Neural progenitor cell (in vitro differentiated cells): Measurements from ENCODE around the gene ALOX15. TPM values are rescaled to one million over a fixed set of nuclear protein-coding genes. Genes with fewer than 3 reads are reported as not detected.

Experiments used
- DNase-seq: peaks from one replicate; pipeline ENCODE4 v3.0.0-alpha.2; 2016; ENCODE audit warnings: low spot score
- H2AFZ ChIP-seq: fragments of 200-600 bp; sonication (generic); replicated peaks from 2 replicates; pipeline ENCODE4 v1.6.1; 2016; ENCODE audit warnings: antibody characterized with exemption
- H3F3A ChIP-seq: fragments of 200-600 bp; sonication (generic); 2 replicates; pipeline ENCODE4 v1.6.1; 2016; ENCODE audit warnings: antibody characterized with exemption, low read depth
- H3K27ac ChIP-seq: fragments of 200-600 bp; sonication (generic); 2 replicates; pipeline ENCODE4 v1.5.1; 2016; ENCODE audit warnings: mild to moderate bottlenecking
- H3K27me3 ChIP-seq: fragments of 200-600 bp; sonication (generic); 2 replicates; pipeline ENCODE4 v1.6.1; 2016; ENCODE audit warnings: mild to moderate bottlenecking, moderate library complexity
- H3K36me3 ChIP-seq: fragments of 200-600 bp; sonication (generic); 2 replicates; pipeline ENCODE4 v1.5.1; 2016
- H3K4me1 ChIP-seq: fragments of 200-600 bp; sonication (generic); 2 replicates; pipeline ENCODE4 v1.6.1; 2016; ENCODE audit warnings: mixed run types
- H3K4me2 ChIP-seq: fragments of 200-600 bp; sonication (generic); 2 replicates; pipeline ENCODE4 v1.6.1; 2016
- H3K4me3 ChIP-seq: fragments of 200-600 bp; sonication (generic); 2 replicates; pipeline ENCODE4 v1.5.1; 2016
- H3K79me2 ChIP-seq: fragments of 200-600 bp; sonication (generic); 2 replicates; pipeline ENCODE4 v1.6.1; 2016; ENCODE audit warnings: low read depth
- H3K9ac ChIP-seq: fragments of 200-600 bp; sonication (generic); 2 replicates; pipeline ENCODE4 v1.6.1; 2016
- H3K9me3 ChIP-seq: fragments of 200-600 bp; sonication (generic); 2 replicates; pipeline ENCODE4 v1.5.1; 2016; ENCODE audit warnings: low read depth
- H4K20me1 ChIP-seq: fragments of 200-600 bp; sonication (generic); 2 replicates; pipeline ENCODE4 v1.6.1; 2016; ENCODE audit warnings: low read depth
- H3K27ac Mint-ChIP-seq: 3 replicates; pipeline ENCODE4 v1.8.0; 2021; ENCODE audit warnings: mixed read lengths
- H3K27me3 Mint-ChIP-seq: 2 replicates; pipeline ENCODE4 v1.8.0; 2022; ENCODE audit warnings: low read depth, mild to moderate bottlenecking, inconsistent platforms, moderate library complexity, mixed read lengths; ENCODE audit not compliant: insufficient read depth
- H3K36me3 Mint-ChIP-seq: 3 replicates; pipeline ENCODE4 v1.8.0; 2021; ENCODE audit warnings: mixed read lengths
- H3K4me1 Mint-ChIP-seq: 3 replicates; pipeline ENCODE4 v1.8.0; 2021; ENCODE audit warnings: mixed read lengths
- H3K4me3 Mint-ChIP-seq: 3 replicates; pipeline ENCODE4 v1.8.0; 2021; ENCODE audit warnings: mild to moderate bottlenecking, moderate library complexity, mixed read lengths
- H3K9me3 Mint-ChIP-seq: 3 replicates; pipeline ENCODE4 v1.8.0; 2020; ENCODE audit warnings: mixed read lengths
- CTCF ChIP-seq: fragments of 200-600 bp; sonication (generic); IDR thresholded peaks from 2 replicates; pipeline ENCODE4 v1.5.1; 2017; ENCODE audit warnings: antibody characterized with exemption, mild to moderate bottlenecking
- EZH2 ChIP-seq: fragments of 200-600 bp; sonication (generic); IDR thresholded peaks from 2 replicates; pipeline ENCODE4 v1.6.1; 2017; ENCODE audit warnings: antibody characterized with exemption, mild to moderate bottlenecking, moderate library complexity
- EZH2phosphoT487 ChIP-seq: fragments of 200-600 bp; sonication (generic); IDR thresholded peaks from 2 replicates; pipeline ENCODE4 v1.6.1; 2017; ENCODE audit warnings: antibody characterized with exemption
- total RNA-seq: library from RNA; depleted of rRNA; stranded (reverse); fragments of >200 nt; gene quantifications from 2 replicates; pipeline ENCODE4 v1.2.3, GENCODE V29; 2015; ENCODE audit warnings: low replicate concordance

The ALOX15 gene
- total RNA-seq, 1 donor from 2014 or later, result not detected

- Histone ChIP-seq H3K27ac (no peak within 1 kb of the TSS), H3K9ac (no peak within 1 kb of the TSS), H3K27me3 (peaks cover 47% of the 10 kb centered on the region), H4K20me1 (no peaks in the 10 kb centered on the region), H3K9me3 (no peaks in the 10 kb centered on the region), H3K4me3 (peak within 1 kb of the TSS; percentile 54), H2AFZ (peak within 1 kb of the TSS; percentile 91), H3F3A (no peaks in the 10 kb centered on the region), H3K36me3 (no peaks in the 10 kb centered on the region), H3K4me1 (peaks cover 24% of the 10 kb centered on the region), H3K79me2 (no peaks in the 10 kb centered on the region), H3K4me2 (peak within 1 kb of the TSS; percentile 92)
- peak; percentile 2 for TF ChIP-seq CTCF
- TF ChIP-seq EZH2phosphoT487, result no peak
- TF ChIP-seq EZH2, result no peak
- peak within 1 kb of the TSS; percentile 89 for H3K4me3 Mint-ChIP-seq
- H3K27ac Mint-ChIP-seq, result peak within 1 kb of the TSS; percentile 42
- peak; percentile 72 for DNase-seq
- no peaks in the 10 kb centered on the region for H3K9me3 Mint-ChIP-seq
- no peaks in the 10 kb centered on the region for H3K36me3 Mint-ChIP-seq
- peaks cover 18% of the 10 kb centered on the region for H3K4me1 Mint-ChIP-seq
- peaks cover 52% of the 10 kb centered on the region for H3K27me3 Mint-ChIP-seq
Measured at GRCh38 chr17:4584101-4584916, 57.2 kb downstream of the ALOX15 start, which contains the start of gene SMTNL2. Gene SMTNL2, plus strand, starts transcription at chr17:4584529. Its CDS starts 77 bp downstream, at chr17:4584606.

- Mint-ChIP-seq H3K27ac (peak overlapping the region; percentile 42), H3K4me3 (peak overlapping the region; percentile 89), H3K9me3 (no peaks in the 10 kb centered on the region), H3K27me3 (peaks cover 50% of the 10 kb centered on the region), H3K4me1 (peaks cover 18% of the 10 kb centered on the region), H3K36me3 (no peaks in the 10 kb centered on the region)
- H3K36me3 ChIP-seq, result no peaks in the 10 kb centered on the region
- H3K27ac ChIP-seq, result no peak overlapping the region
- TF ChIP-seq CTCF (peak; percentile 62), EZH2 (no peak)
- H3K9ac ChIP-seq, result no peak overlapping the region
- peaks cover 47% of the 10 kb centered on the region for H3K27me3 ChIP-seq
- H3K4me2 ChIP-seq, result peak overlapping the region; percentile 92
- no peaks in the 10 kb centered on the region for H3K79me2 ChIP-seq
- peak; percentile 81 for DNase-seq
- no peaks in the 10 kb centered on the region for H3K9me3 ChIP-seq
- no peaks in the 10 kb centered on the region for H3F3A ChIP-seq
- no peaks in the 10 kb centered on the region for H4K20me1 ChIP-seq
- peak overlapping the region; percentile 54 for H3K4me3 ChIP-seq
- H3K4me1 ChIP-seq, result peaks cover 24% of the 10 kb centered on the region
- H2AFZ ChIP-seq, result peak overlapping the region; percentile 91
Measured at GRCh38 chr17:4583782-4584100, 57.7 kb downstream of the ALOX15 start.

- no peak overlapping the region for H3K27ac ChIP-seq
- TF ChIP-seq CTCF, result no peak
- TF ChIP-seq EZH2, result no peak
- TF ChIP-seq EZH2phosphoT487, result no peak
- peaks cover 48% of the 10 kb centered on the region for H3K27me3 Mint-ChIP-seq
- H3K27me3 ChIP-seq, result peaks cover 47% of the 10 kb centered on the region
- peaks cover 24% of the 10 kb centered on the region for H3K4me1 ChIP-seq
- DNase-seq, result no peak
- no peaks in the 10 kb centered on the region for H3K9me3 Mint-ChIP-seq
- peak overlapping the region; percentile 89 for H3K4me3 Mint-ChIP-seq
- H3F3A ChIP-seq, result no peaks in the 10 kb centered on the region
- H2AFZ ChIP-seq, result no peak overlapping the region
- H3K4me1 Mint-ChIP-seq, result peaks cover 18% of the 10 kb centered on the region
- H3K27ac Mint-ChIP-seq, result no peak overlapping the region
- no peaks in the 10 kb centered on the region for H3K79me2 ChIP-seq
- no peaks in the 10 kb centered on the region for H4K20me1 ChIP-seq
- no peaks in the 10 kb centered on the region for H3K36me3 Mint-ChIP-seq
- H3K4me2 ChIP-seq, result no peak overlapping the region
- no peak overlapping the region for H3K4me3 ChIP-seq
- H3K36me3 ChIP-seq, result no peaks in the 10 kb centered on the region
- no peak overlapping the region for H3K9ac ChIP-seq
- no peaks in the 10 kb centered on the region for H3K9me3 ChIP-seq
Measured at GRCh38 chr17:4583206-4583605, 58.3 kb downstream of the ALOX15 start.
